Measurements from ENCODE around the gene NDUFS8.

The NDUFS8 gene

DNA sequence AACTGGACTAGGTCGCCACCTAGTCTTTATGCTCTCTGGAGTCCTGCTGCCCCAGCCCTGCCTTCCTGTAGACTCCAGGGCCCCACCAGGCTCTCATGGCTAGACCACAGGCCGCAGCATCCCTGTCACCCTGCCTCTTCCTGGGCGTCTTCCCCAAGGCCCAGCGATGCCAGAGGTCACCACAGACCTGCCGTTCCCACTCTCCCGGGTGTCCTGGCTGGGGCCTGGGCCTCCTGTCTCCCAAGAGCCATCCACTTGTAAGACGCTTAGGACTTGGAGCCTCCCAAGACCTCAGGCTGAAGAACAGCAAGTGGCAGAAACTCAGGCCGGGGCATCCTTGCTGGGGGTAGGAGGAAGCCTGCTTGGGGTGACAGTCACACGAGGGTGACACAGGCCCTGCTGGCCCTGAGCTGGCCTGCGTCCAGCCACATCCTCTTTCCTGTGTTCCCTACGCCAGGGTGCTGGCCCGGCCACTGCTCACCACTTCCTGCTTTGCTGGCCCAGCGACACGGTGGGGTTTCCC lies 6.3 kb downstream of the NDUFS8 start:
- no peak for DNase-seq (ENCODE audit: low spot score)

- no peak for DNase-seq (ENCODE audit: low spot score)
Observed at GRCh38 chr11:68037411-68038225, 7.1 kb downstream of the NDUFS8 start.

DNA sequence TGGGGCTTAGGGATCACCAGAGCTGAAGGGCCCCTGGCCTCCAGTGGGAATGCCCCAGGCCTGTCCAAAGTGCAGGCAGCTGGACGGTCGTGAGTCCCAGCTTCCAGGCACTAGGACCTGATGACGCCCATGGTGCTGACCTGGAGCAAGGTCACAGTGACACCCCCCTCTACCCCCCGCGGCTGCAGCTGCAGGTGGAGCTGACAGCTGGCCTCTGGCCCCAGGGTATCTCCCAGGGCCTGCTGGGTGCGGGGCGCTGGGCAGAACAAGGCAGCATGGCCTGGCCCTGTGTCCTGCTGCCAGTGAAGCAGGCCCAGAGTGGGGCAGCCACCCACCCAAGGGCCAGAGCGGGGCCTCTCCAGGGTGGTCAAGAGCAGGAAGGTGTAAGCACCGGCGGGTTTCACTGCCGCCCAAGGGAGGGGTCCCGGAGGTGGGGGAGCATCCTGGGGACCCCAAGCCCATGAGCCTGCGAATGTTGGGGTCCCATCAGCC lies 7.8 kb downstream of the NDUFS8 start:
- no peak for DNase-seq (ENCODE audit: low spot score)

GRCh38 chr11:68038718-68039525 lies 8.4 kb downstream of the NDUFS8 start, which contains the start of gene TCIRG1:
TCIRG1 (plus strand) TSS chr11:68039025; CDS start chr11:68041272, 2,247 bp downstream.
- DNase-seq (ENCODE audit: low spot score), result peak; percentile 55

DNA sequence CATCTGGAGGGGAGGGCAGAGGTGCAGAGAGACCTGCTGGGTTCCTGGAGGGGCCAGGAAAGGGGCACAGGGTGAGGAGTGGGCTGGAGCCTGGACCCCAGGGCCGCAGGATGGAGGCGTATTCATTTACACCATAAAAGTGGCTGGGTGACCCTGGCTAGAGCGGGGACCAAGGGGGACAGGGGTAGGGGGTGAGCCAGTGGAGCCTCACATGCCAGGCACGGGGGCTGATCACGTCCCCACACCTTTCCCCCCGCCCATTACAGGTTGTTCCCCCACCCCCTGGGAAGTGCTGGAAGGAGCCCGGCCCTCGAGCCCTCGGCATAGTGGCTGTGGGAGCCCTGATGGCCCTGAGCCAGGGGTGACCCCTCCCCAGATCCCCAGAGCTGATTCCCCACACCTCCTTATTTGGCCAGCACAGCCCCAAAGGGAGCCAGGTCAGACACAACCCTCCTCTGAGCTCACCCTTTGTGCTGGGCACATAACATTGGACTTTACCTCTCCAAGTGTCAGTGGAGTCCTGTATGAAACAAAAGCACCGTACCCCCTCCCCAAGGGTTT lies 9.1 kb downstream of the NDUFS8 start:
- no peak for DNase-seq (ENCODE audit: low spot score)

DNA sequence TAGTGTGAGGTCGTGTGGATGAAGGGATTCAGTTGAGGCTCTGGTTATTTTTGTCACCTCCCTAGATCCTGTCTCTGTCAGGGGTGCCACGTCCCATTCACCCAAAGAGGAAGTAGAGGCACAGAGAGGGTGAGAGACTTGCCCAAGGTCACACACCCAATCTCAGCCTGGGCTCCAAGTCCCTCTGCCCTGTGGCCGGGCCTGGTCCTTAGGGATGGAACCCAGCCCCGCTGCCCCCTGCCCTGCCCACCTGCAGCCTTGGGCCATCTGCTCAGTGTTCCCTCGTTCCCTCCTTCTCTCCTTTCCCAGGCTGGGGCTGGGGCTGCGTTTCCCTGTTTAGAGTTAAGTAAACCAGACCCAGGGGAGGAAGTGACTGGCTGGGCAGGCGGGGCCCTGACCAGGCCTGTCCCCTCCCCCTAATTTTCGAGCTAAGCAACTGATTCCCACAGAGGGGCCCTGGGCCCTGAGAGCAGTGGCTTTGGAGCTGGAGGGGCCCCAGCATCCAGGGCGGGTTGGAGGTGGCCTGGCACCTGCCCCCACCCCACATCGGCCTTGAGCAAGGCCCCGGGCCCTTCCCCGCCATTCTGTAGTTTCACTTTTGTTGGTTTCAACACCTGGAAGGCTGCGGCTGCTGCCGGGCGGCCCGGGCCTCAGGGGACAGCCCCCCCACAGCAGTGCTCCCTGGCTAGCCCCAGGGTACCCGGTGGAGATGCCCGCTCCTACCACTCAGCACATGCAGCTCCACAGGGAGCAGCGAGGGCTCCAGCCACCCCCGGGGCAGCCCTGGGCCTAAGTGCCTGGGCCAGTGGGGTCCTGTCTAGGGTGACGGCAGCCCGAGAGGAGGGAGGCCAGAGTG lies 9.8 kb downstream of the NDUFS8 start:
- peak; percentile 85 for DNase-seq (ENCODE audit: low spot score)

- DNase-seq (ENCODE audit: low spot score), result no peak
Observed at GRCh38 chr11:68040957-68041591, 10.6 kb downstream of the NDUFS8 start.

DNA sequence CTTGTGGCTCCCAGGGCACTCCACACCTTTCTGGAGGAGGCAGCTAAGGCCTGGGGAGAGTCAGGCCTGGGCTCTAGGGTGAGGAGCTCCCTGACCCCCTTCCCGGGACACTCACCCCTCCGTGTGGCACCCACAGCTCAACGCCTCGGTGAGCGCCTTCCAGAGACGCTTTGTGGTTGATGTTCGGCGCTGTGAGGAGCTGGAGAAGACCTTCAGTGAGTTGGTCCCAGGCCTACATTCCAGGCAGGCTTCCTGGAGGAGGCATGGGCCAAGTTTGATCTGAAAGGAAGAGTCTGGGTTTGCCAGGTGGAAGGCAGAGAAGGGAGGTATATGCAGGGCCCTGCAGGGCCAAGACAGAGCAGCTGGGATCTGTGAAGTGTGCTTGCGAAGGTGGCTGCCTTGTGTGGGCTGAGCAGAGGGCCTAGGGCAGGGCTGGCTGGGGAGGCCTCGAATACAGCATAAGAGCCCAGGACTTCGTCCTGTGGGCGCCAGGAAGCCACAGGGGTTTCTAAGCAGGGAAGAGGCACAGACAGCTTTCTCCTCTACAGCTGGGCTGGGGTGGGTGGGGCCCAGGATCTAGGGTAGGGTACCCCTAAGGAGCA lies 11.2 kb downstream of the NDUFS8 start:
- no peak for DNase-seq (ENCODE audit: low spot score)

- no peak for DNase-seq (ENCODE audit: low spot score)
Observed at GRCh38 chr11:68042219-68043028, 11.9 kb downstream of the NDUFS8 start.

DNA sequence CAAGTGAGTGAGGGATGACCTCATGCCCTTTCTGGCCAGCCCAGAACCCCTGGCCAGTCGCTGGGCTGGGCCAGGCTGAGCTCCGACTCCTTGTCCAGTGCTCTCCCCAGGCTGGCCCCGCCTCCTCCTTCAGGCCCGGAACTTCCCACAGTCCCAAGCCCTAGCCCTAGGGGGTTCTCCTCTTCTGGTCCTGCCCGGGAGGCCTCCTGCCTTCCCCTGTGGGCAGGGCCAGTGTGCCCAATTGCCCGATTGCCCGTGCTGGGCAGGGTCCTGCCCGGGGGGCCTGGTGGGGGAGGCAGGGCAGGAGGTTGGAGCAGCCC lies 12.5 kb downstream of the NDUFS8 start:
- DNase-seq (ENCODE audit: low spot score), result no peak

DNA sequence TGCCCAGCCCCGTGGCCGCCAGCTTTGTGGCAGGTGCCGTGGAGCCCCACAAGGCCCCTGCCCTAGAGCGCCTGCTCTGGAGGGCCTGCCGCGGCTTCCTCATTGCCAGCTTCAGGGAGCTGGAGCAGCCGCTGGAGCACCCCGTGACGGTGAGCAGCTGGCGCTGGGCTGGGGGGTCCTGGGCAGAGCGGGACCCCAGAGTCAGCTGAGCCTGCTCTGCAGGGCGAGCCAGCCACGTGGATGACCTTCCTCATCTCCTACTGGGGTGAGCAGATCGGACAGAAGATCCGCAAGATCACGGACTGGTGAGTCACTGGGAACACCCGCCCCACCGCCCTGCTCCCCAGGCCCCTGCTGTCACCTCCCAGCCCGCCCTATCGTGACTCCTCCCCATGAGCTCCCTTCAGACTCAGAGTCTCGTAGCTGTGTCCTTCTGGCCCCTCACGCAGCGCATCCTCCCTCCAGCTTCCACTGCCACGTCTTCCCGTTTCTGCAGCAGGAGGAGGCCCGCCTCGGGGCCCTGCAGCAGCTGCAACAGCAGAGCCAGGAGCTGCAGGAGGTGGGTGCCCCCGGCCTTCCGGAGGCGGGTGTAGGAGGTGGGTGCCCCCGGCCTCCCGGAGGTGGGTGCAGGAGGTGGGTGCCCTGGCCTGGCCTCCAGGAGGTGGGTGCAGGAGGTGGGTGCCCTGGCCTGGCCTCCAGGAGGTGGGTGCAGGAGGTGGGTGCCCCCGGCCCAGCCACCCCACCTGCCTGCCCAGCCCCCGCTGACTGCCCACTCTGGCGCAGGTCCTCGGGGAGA lies 13.1 kb downstream of the NDUFS8 start:
- DNase-seq (ENCODE audit: low spot score), result no peak

DNA sequence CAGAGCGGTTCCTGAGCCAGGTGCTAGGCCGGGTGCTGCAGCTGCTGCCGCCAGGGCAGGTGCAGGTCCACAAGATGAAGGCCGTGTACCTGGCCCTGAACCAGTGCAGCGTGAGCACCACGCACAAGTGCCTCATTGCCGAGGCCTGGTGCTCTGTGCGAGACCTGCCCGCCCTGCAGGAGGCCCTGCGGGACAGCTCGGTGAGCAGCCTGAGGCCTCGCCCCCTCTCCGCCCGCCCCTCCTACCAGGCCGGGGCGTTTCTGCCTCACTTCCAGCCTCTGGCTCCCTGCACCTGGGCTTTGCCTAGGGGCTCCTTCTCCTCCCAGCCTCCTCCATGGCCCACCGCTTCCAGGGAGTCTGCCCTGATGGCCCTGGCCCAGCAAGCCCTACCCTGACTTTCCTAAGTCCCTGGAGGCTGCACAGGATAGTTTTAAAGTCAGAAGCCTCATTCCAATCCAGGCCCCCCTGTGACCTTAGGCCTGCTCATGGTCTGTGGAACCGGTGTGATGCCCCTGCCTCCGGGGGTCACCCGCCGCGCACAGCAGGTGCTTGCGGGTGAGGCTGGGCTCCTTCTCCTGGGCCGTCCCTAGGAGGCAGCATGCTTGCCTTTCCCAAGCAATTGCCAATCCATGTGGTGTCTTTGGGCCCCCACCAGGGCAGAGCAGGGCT lies 13.8 kb downstream of the NDUFS8 start:
- DNase-seq (ENCODE audit: low spot score), result no peak

GRCh38 chr11:68044898-68045351 lies 14.4 kb downstream of the NDUFS8 start:
- no peak for DNase-seq (ENCODE audit: low spot score)

DNA sequence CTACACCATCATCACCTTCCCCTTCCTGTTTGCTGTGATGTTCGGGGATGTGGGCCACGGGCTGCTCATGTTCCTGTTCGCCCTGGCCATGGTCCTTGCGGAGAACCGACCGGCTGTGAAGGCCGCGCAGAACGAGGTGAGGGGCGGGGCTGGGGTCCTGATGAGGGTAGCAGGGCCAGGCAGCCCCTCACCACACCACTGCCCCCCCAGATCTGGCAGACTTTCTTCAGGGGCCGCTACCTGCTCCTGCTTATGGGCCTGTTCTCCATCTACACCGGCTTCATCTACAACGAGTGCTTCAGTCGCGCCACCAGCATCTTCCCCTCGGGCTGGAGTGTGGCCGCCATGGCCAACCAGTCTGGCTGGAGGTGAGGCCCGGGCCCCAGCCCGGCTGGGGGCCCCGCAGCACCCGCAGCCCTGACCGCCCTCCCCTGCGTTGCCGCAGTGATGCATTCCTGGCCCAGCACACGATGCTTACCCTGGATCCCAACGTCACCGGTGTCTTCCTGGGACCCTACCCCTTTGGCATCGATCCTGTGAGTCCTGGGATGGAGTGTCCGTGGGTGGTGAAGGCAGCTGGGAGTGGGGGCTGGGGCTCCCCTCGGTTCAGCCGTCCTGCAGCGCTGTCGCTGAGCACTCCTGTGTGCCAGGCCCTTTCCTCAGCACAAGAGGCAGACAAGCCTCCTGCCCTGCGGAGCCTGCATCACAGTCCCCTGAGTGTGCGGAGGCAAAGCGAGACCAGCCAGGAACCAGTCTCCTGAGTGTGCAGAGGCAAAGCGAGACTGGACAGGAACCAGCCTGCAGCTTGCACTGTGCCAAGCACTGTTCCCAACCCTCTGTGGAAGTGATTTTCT lies 17.2 kb downstream of the NDUFS8 start:
- no peak for DNase-seq (ENCODE audit: low spot score)

- no peak for DNase-seq (ENCODE audit: low spot score)
Observed at GRCh38 chr11:68048681-68049508, 18.4 kb downstream of the NDUFS8 start.

All from NAMALWA (cell line).